ENCODE measurements around the gene SAMD9L.

The SAMD9L gene

DNA sequence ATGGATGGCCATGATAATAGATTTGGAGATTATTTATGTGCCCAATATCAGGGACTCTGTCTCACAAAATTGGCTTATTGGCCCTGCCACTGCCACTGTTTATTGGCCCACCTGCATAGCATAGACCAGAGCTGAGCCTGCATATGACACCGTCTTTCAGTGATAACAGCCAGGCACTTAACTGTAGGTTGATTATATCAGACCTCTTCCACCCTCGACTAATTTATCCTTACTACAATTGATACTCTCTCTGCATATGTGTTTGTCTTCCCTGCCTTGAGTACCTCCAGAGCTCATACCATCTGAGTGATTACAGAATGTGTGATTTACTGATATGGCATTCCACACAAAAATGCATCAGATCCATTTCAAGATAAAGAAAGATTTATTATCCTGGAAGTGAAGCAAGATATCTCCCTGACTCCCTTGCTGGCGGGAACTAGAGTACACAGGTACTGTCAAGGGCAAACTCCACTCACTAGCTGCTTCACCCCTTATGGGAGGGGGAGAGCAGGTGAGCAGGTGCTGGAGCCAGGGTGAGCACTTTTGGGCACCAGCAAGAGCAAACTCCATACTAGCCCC lies 13.1 kb upstream of the SAMD9L start:
- TF ChIP-seq ZNF70 (CRISPR knock-in tag; IDR thresholded peaks at IDR 0.05): no peak
- peak; percentile 19; the same call in 1 of the 2 replicates for TF ChIP-seq PATZ1 (CRISPR knock-in tag; IDR thresholded peaks at IDR 0.05; ENCODE audit: borderline replicate concordance)
- TF ChIP-seq ISL1 (CRISPR knock-in tag; IDR thresholded peaks at IDR 0.05): peak; percentile 97
- no peak for TF ChIP-seq TSHZ2 (CRISPR knock-in tag; IDR thresholded peaks at IDR 0.05)
- no peak for TF ChIP-seq OSR1 (CRISPR knock-in tag; IDR thresholded peaks at IDR 0.05)
- no peak for TF ChIP-seq ESRRG (CRISPR knock-in tag; IDR thresholded peaks at IDR 0.05)
- TF ChIP-seq, protein P1, sequence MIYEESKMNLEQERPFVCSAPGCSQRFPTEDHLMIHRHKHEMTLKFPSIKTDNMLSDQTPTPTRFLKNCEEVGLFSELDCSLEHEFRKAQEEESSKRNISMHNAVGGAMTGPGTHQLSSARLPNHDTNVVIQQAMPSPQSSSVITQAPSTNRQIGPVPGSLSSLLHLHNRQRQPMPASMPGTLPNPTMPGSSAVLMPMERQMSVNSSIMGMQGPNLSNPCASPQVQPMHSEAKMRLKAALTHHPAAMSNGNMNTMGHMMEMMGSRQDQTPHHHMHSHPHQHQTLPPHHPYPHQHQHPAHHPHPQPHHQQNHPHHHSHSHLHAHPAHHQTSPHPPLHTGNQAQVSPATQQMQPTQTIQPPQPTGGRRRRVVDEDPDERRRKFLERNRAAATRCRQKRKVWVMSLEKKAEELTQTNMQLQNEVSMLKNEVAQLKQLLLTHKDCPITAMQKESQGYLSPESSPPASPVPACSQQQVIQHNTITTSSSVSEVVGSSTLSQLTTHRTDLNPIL (CRISPR knock-in tag; IDR thresholded peaks at IDR 0.05; ENCODE audit: low read depth): 0 out of 2 replicates have a peak, but pooled peaks have one; percentile 13
- no peak for TF ChIP-seq ARNTL (CRISPR knock-in tag; IDR thresholded peaks at IDR 0.05; ENCODE audit: borderline replicate concordance, low read depth)
- TF ChIP-seq BACH2 (CRISPR knock-in tag; IDR thresholded peaks at IDR 0.05; ENCODE audit: borderline replicate concordance): no peak
- TF ChIP-seq CSRNP3 (CRISPR knock-in tag; IDR thresholded peaks at IDR 0.05): no peak
- TF ChIP-seq ZFP3 (CRISPR knock-in tag; IDR thresholded peaks at IDR 0.05): peak; percentile 46
- TF ChIP-seq GLIS3 (CRISPR knock-in tag; IDR thresholded peaks at IDR 0.05): peak; percentile 48; the same call in 1 of the 2 replicates
- TF ChIP-seq SNAI2 (CRISPR knock-in tag; IDR thresholded peaks at IDR 0.05): no peak
- no peak for TF ChIP-seq RARB (CRISPR knock-in tag; IDR thresholded peaks at IDR 0.05)
- no peak for TF ChIP-seq ZC3H10 (CRISPR knock-in tag; IDR thresholded peaks at IDR 0.05)
- no peak for TF ChIP-seq PPARA (CRISPR knock-in tag; IDR thresholded peaks at IDR 0.05; ENCODE audit: borderline replicate concordance)
- no peak for TF ChIP-seq TCF4 (CRISPR knock-in tag; IDR thresholded peaks at IDR 0.05; ENCODE audit: borderline replicate concordance)
- no peak for TF ChIP-seq ZFP30 (CRISPR knock-in tag; IDR thresholded peaks at IDR 0.05)
- peak; percentile 41 for ATAC-seq

GRCh38 chr7:93160410-93160809 lies 12.2 kb upstream of the SAMD9L start:
- peak; percentile 42; the same call in 1 of the 2 replicates for TF ChIP-seq SNAI2 (CRISPR knock-in tag; IDR thresholded peaks at IDR 0.05)
- TF ChIP-seq GLIS3 (CRISPR knock-in tag; IDR thresholded peaks at IDR 0.05): 0 out of 2 replicates have a peak, but pooled peaks have one; percentile 19
- TF ChIP-seq PPARA (CRISPR knock-in tag; IDR thresholded peaks at IDR 0.05; ENCODE audit: borderline replicate concordance): no peak
- TF ChIP-seq ZFP3 (CRISPR knock-in tag; IDR thresholded peaks at IDR 0.05): no peak
- TF ChIP-seq TCF4 (CRISPR knock-in tag; IDR thresholded peaks at IDR 0.05; ENCODE audit: borderline replicate concordance): peak; percentile 61; the same call in 1 of the 2 replicates
- TF ChIP-seq PATZ1 (CRISPR knock-in tag; IDR thresholded peaks at IDR 0.05; ENCODE audit: borderline replicate concordance): peak; percentile 95; the same call in 1 of the 2 replicates
- TF ChIP-seq, protein P1 (CRISPR knock-in tag; IDR thresholded peaks at IDR 0.05; ENCODE audit: low read depth): peak; percentile 98
- no peak for TF ChIP-seq BACH2 (CRISPR knock-in tag; IDR thresholded peaks at IDR 0.05; ENCODE audit: borderline replicate concordance)
- peak; percentile 43; the same call in 1 of the 2 replicates for TF ChIP-seq ZNF8 (CRISPR knock-in tag; IDR thresholded peaks at IDR 0.05)
- TF ChIP-seq ISL1 (CRISPR knock-in tag; IDR thresholded peaks at IDR 0.05): peak; percentile 99
- peak; percentile 67; the same call in 1 of the 2 replicates for TF ChIP-seq CSDC2 (CRISPR knock-in tag; IDR thresholded peaks at IDR 0.05)
- no peak for TF ChIP-seq ZNF70 (CRISPR knock-in tag; IDR thresholded peaks at IDR 0.05)
- TF ChIP-seq ZC3H10 (CRISPR knock-in tag; IDR thresholded peaks at IDR 0.05): peak; percentile 77; the same call in 1 of the 2 replicates
- peak; percentile 22; the same call in 1 of the 2 replicates for TF ChIP-seq POU6F1 (CRISPR knock-in tag; IDR thresholded peaks at IDR 0.05; ENCODE audit: borderline replicate concordance, low read depth)
- peak; percentile 66 for ATAC-seq
